A673 (cell line): ENCODE measurements around the gene TENM4. TPM values are rescaled to one million over a fixed set of nuclear protein-coding genes. Genes with fewer than 3 reads are reported as not detected.

Experiments
- BruUV-seq: library from RNA; stranded (reverse); fragments of 400-500 nt; replicated peaks from 2 replicates; lab custom pipeline; 2021; lab: Mats Ljungman, UMichigan
- CTCF ChIA-PET: fragments of 300-600 bp; sonication (Branson Sonifier 250); formaldehyde crosslinking; loops from one replicate; lab custom pipeline; 2022; ENCODE audit warnings: antibody characterized with exemption; lab: Charles Lee
- POLR2A ChIA-PET: fragments of 300-600 bp; sonication (Branson Sonifier 250); formaldehyde crosslinking; loops from one replicate; lab custom pipeline; 2022; ENCODE audit warnings: antibody characterized with exemption; ENCODE audit not compliant: low non-redundant PET; lab: Charles Lee
- DNase-seq: peaks from one replicate; pipeline ENCODE4 v3.0.0-alpha.2; 2015; ENCODE audit warnings: low spot score
- H3K27ac ChIP-seq: fragments of 200-600 bp; sonication (generic); 2 replicates; pipeline ENCODE4 v1.5.1; 2016; ENCODE audit warnings: mixed run types, low read depth, mild to moderate bottlenecking, mixed read lengths, antibody characterized with exemption, low read length; ENCODE audit not compliant: poor library complexity, severe bottlenecking
- H3K27me3 ChIP-seq: fragments of 200-600 bp; sonication (generic); replicated peaks from 2 replicates; pipeline ENCODE4 v1.6.1; 2017; ENCODE audit warnings: mixed run types, low read depth, mild to moderate bottlenecking, mixed read lengths, antibody characterized with exemption, low read length; ENCODE audit not compliant: insufficient read depth, poor library complexity
- H3K36me3 ChIP-seq: fragments of 200-600 bp; sonication (generic); 2 replicates; pipeline ENCODE4 v1.6.1; 2016; ENCODE audit warnings: mixed run types, mild to moderate bottlenecking, mixed read lengths, antibody characterized with exemption, low read length; ENCODE audit not compliant: insufficient read depth, poor library complexity, severe bottlenecking
- H3K4me1 ChIP-seq: fragments of 200-600 bp; sonication (generic); 2 replicates; pipeline ENCODE4 v1.6.1; 2017; ENCODE audit warnings: mixed run types, mild to moderate bottlenecking, mixed read lengths, antibody characterized with exemption, low read length; ENCODE audit not compliant: insufficient read depth, poor library complexity, severe bottlenecking
- H3K4me3 ChIP-seq: fragments of 200-600 bp; sonication (generic); 2 replicates; pipeline ENCODE4 v1.5.1; 2016; ENCODE audit warnings: low read depth, mixed run types, mild to moderate bottlenecking, mixed read lengths, low read length; ENCODE audit not compliant: poor library complexity, severe bottlenecking
- H3K9me3 ChIP-seq: fragments of 200-600 bp; sonication (generic); 2 replicates; pipeline ENCODE4 v1.6.1; 2016; ENCODE audit warnings: mixed run types, low read depth, mild to moderate bottlenecking, mixed read lengths, antibody characterized with exemption, low read length; ENCODE audit not compliant: poor library complexity, severe bottlenecking
- CTCF ChIP-seq: fragments of 300-800, 200-600 bp; sonication (generic); conservative IDR thresholded peaks from 2 replicates; pipeline ENCODE4 v1.5.1; 2017; ENCODE audit warnings: low read depth, mild to moderate bottlenecking, antibody characterized with exemption, low read length, moderate library complexity, mixed read lengths
- EZH2 ChIP-seq: fragments of 200-600 bp; sonication (generic); IDR thresholded peaks from 2 replicates; pipeline ENCODE4 v1.6.1; 2017; ENCODE audit warnings: borderline replicate concordance, low read depth, mild to moderate bottlenecking, mixed read lengths, antibody characterized with exemption, low read length; ENCODE audit not compliant: poor library complexity, severe bottlenecking
- intact Hi-C: fragments of 100-400 bp; cut with micrococcal nuclease; formaldehyde crosslinking; loops from one replicate; pipeline ENCODE4 v1.10.0; 2022; ENCODE audit not compliant: unreplicated experiment
- total RNA-seq: library from RNA; stranded (reverse); gene quantifications from 2 replicates; pipeline ENCODE4 v1.2.3, GENCODE V29; 2021

TENM4 gene
- total RNA-seq, 1 experiment from 2014 or later: 0.11 TPM

- intact Hi-C loops: no loop called here
- no peak for DNase-seq
- TF ChIP-seq CTCF (no peak), EZH2 (no peak)
- Histone ChIP-seq H3K4me1 (no peaks in the 10 kb centered on the region), H3K9me3 (no peaks in the 10 kb centered on the region), H3K4me3 (no peak overlapping the region), H3K36me3 (no peaks in the 10 kb centered on the region), H3K27ac (no peak overlapping the region), H3K27me3 (no peaks in the 10 kb centered on the region)
- POLR2A ChIA-PET: no interaction called here
- BruUV-seq: no TSS peak
- CTCF ChIA-PET: no interaction called here
Measured at GRCh38 chr11:79189601-79190000, 251.2 kb downstream of the TENM4 start.

GRCh38 chr11:79189055-79189454 is 251.8 kb downstream of the TENM4 start:
- intact Hi-C loops: no loop called here
- H3K27ac ChIP-seq: no peak overlapping the region
- ChIA-PET POLR2A (no interaction called here), CTCF (no interaction called here)
- no peaks in the 10 kb centered on the region for H3K4me1 ChIP-seq
- no peak for DNase-seq
- no peak overlapping the region for H3K4me3 ChIP-seq
- no peaks in the 10 kb centered on the region for H3K36me3 ChIP-seq
- no TSS peak for BruUV-seq
- H3K9me3 ChIP-seq: no peaks in the 10 kb centered on the region
- TF ChIP-seq CTCF: no peak
- TF ChIP-seq EZH2: no peak
- H3K27me3 ChIP-seq: no peaks in the 10 kb centered on the region

GRCh38 chr11:79186669-79187068 is 254.2 kb downstream of the TENM4 start:
- BruUV-seq: no TSS peak
- no peak overlapping the region for H3K4me3 ChIP-seq
- TF ChIP-seq CTCF (no peak), EZH2 (no peak)
- H3K27me3 ChIP-seq: no peaks in the 10 kb centered on the region
- CTCF ChIA-PET: no interaction called here
- intact Hi-C loops: no loop called here
- H3K36me3 ChIP-seq: no peaks in the 10 kb centered on the region
- DNase-seq: no peak
- no peak overlapping the region for H3K27ac ChIP-seq
- no peaks in the 10 kb centered on the region for H3K4me1 ChIP-seq
- POLR2A ChIA-PET: no interaction called here
- H3K9me3 ChIP-seq: no peaks in the 10 kb centered on the region
